Left ventricle myocardium inferior (tissue), 1 donor: Measurements from ENCODE around the gene MYBPH. TPM values are rescaled to one million over a fixed set of nuclear protein-coding genes. Genes with fewer than 3 reads are reported as not detected.

Experiments
- DNase-seq: peaks from one replicate; pipeline ENCODE4 v3.0.0-alpha.2; 2020
- H3K27ac ChIP-seq: fragments of 200-600 bp; replicated peaks from 2 replicates; pipeline ENCODE4 v1.8.0; 2021
- H3K27me3 ChIP-seq: fragments of 200-600 bp; 2 replicates; pipeline ENCODE4 v1.8.0; 2021; ENCODE audit warnings: low read depth
- H3K36me3 ChIP-seq: fragments of 200-600 bp; 2 replicates; pipeline ENCODE4 v1.8.0; 2021
- H3K4me1 ChIP-seq: fragments of 200-600 bp; 2 replicates; pipeline ENCODE4 v1.8.0; 2021
- H3K4me3 ChIP-seq: fragments of 200-600 bp; 2 replicates; pipeline ENCODE4 v1.8.0; 2021; ENCODE audit warnings: mild to moderate bottlenecking, moderate library complexity
- H3K9me3 ChIP-seq: fragments of 200-600 bp; replicated peaks from 2 replicates; pipeline ENCODE4 v1.8.0; 2021
- CTCF ChIP-seq: fragments of 200-600 bp; IDR thresholded peaks from 2 replicates; pipeline ENCODE4 v1.8.0; 2021; ENCODE audit warnings: antibody characterized with exemption, mild to moderate bottlenecking, borderline replicate concordance
- intact Hi-C: fragments of 100-400 bp; cut with micrococcal nuclease; formaldehyde crosslinking; loops from one replicate; pipeline ENCODE4 v1.11.0; 2022
- total RNA-seq: library from RNA; stranded (reverse); fragmentation: NEBNext Ultra II Directional; extraction: Animal tissue kit (Norgen Biotek cat#: 25700); gene quantifications from one replicate; pipeline ENCODE4 v1.2.1, GENCODE V29; 2021
- donor health status: DM: no; HTN: yes; CAD: no; lungs with severe emphysema.

Gene MYBPH
- total RNA-seq, 1 donor from 2014 or later: not detected

GRCh38 chr1:203139976-203140475 lies 35.6 kb downstream of the MYBPH start:
- no peak overlapping the region for H3K4me3 ChIP-seq
- DNase-seq: no peak
- no peaks in the 10 kb centered on the region for H3K27me3 ChIP-seq
- intact Hi-C loops: no loop called here
- no peaks in the 10 kb centered on the region for H3K36me3 ChIP-seq
- no peaks in the 10 kb centered on the region for H3K9me3 ChIP-seq
- H3K27ac ChIP-seq: no peak overlapping the region
- no peak for TF ChIP-seq CTCF
- peaks cover 27% of the 10 kb centered on the region for H3K4me1 ChIP-seq

GRCh38 chr1:203138066-203138465 lies 37.6 kb downstream of the MYBPH start:
- Histone ChIP-seq H3K4me3 (no peak overlapping the region), H3K27me3 (no peaks in the 10 kb centered on the region), H3K4me1 (peaks cover 14% of the 10 kb centered on the region), H3K36me3 (no peaks in the 10 kb centered on the region), H3K27ac (no peak overlapping the region), H3K9me3 (no peaks in the 10 kb centered on the region)
- intact Hi-C loops: no loop called here
- no peak for TF ChIP-seq CTCF
- no peak for DNase-seq

GRCh38 chr1:203137324-203137723 lies 38.3 kb downstream of the MYBPH start:
- no peak for TF ChIP-seq CTCF
- Histone ChIP-seq H3K27ac (no peak overlapping the region), H3K4me1 (peaks cover 14% of the 10 kb centered on the region), H3K27me3 (no peaks in the 10 kb centered on the region), H3K4me3 (no peak overlapping the region), H3K9me3 (no peaks in the 10 kb centered on the region), H3K36me3 (no peaks in the 10 kb centered on the region)
- intact Hi-C loops: no loop called here
- no peak for DNase-seq

- H3K4me1 ChIP-seq: peaks cover 18% of the 10 kb centered on the region
- H3K27ac ChIP-seq: no peak overlapping the region
- H3K27me3 ChIP-seq: no peaks in the 10 kb centered on the region
- no peak for TF ChIP-seq CTCF
- intact Hi-C loops: no loop called here
- no peaks in the 10 kb centered on the region for H3K36me3 ChIP-seq
- no peak overlapping the region for H3K4me3 ChIP-seq
- H3K9me3 ChIP-seq: no peaks in the 10 kb centered on the region
- DNase-seq: no peak
Observed at GRCh38 chr1:203136409-203137042, 39.1 kb downstream of the MYBPH start.

- no peaks in the 10 kb centered on the region for H3K36me3 ChIP-seq
- no peak for TF ChIP-seq CTCF
- no peak overlapping the region for H3K27ac ChIP-seq
- peaks cover 20% of the 10 kb centered on the region for H3K4me1 ChIP-seq
- no peak for DNase-seq
- no peaks in the 10 kb centered on the region for H3K9me3 ChIP-seq
- H3K4me3 ChIP-seq: no peak overlapping the region
- intact Hi-C loops: no loop called here
- no peaks in the 10 kb centered on the region for H3K27me3 ChIP-seq
Observed at GRCh38 chr1:203135636-203136305, 39.9 kb downstream of the MYBPH start.
